Measurements from ENCODE around the gene PTPRO.

DNA sequence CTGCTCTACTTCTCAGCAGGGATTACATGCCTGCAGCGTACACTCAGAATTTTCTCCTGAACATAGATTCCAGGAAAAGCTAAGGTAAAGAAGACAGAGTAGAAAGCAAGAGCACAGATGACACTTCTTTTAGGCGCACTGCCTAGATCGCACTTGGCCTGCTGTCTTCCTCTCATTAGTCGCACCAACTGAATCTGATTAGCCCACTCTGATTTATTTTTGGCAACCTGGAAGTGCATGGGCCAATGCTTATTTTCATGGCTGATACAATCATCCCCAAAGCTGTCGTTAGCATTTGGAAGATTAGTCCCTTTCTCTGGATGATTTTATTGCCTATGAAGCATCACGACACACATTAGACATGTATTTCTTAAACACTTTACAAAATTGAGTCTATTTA lies 152.5 kb downstream of the PTPRO start:
- TF ChIP-seq CTCF (conservative IDR thresholded peaks at IDR 0.05; ENCODE audit: low read depth, low read length) (no peak), EZH2 (IDR thresholded peaks at IDR 0.05; ENCODE audit: low read length, unreplicated experiment) (no peak)
